Heart left ventricle (tissue), 16 donors: ENCODE measurements around the gene TPSD1. TPM values are rescaled to one million over a fixed set of nuclear protein-coding genes. Genes with fewer than 3 reads are reported as not detected.

Source experiments
- ATAC-seq, 4 donors: fragments of 200-7000 bp; cut with Tn5 transposase; one replicate each; pipeline ENCODE4 v1.9.1; 2020 to 2022; ENCODE audit warnings: moderate library complexity in 4 of 4, mild to moderate bottlenecking in 3 of 4, moderate number of reproducible peaks in 1 of 4
- DNase-seq, 5 donors: peaks; one replicate each; pipeline ENCODE4 v3.0.0-alpha.2; 2020
- H3K27ac ChIP-seq, 12 donors: fragments of 200-600 bp; sonication (generic) in 4 of 12; one replicate each; pipeline versions ENCODE4 v1.5.0 to v1.8.0; 2016 to 2022; ENCODE audit warnings: mild to moderate bottlenecking in 2 of 12
- H3K27me3 ChIP-seq, 9 donors: fragments of 200-600 bp; sonication (generic) in 2 of 9; one replicate each; pipeline versions ENCODE4 v1.5.1 to v1.8.0; 2016 to 2022; ENCODE audit warnings: mild to moderate bottlenecking in 3 of 9
- H3K36me3 ChIP-seq, 9 donors: fragments of 200-600 bp; sonication (generic) in 2 of 9; one replicate each; pipeline versions ENCODE4 v1.5.0 to v1.8.0; 2018 to 2022; ENCODE audit warnings: mild to moderate bottlenecking in 2 of 9
- H3K4me1 ChIP-seq, 12 donors: fragments of 200-600 bp; sonication (generic) in 4 of 12; one replicate each; pipeline versions ENCODE4 v1.5.0 to v1.8.0; 2016 to 2022; ENCODE audit warnings: mild to moderate bottlenecking in 3 of 12
- H3K4me3 ChIP-seq, 12 donors: fragments of 200-600 bp; sonication (generic) in 4 of 12; one replicate each; pipeline versions ENCODE4 v1.5.0 to v1.8.0; 2017 to 2022; ENCODE audit warnings: mild to moderate bottlenecking in 9 of 12, moderate library complexity in 4 of 12
- H3K9me3 ChIP-seq, 12 donors: fragments of 200-600 bp; sonication (generic) in 4 of 12; one replicate each; pipeline versions ENCODE4 v1.5.0 to v1.8.0; 2016 to 2022; ENCODE audit warnings: mild to moderate bottlenecking in 1 of 12
- CTCF ChIP-seq, 12 donors: fragments of 200-600 bp; sonication (generic) in 4 of 12; IDR thresholded peaks; one replicate each; pipeline versions ENCODE4 v1.5.0 to v1.8.0; 2018 to 2022; ENCODE audit warnings: antibody characterized with exemption in 12 of 12, mild to moderate bottlenecking in 5 of 12
- POLR2A ChIP-seq, 2 donors: fragments of 450-650 bp; IDR thresholded peaks; one replicate each; pipeline ENCODE4 v1.6.1; 2017; ENCODE audit warnings: antibody characterized with exemption in 2 of 2, mild to moderate bottlenecking in 2 of 2, moderate library complexity in 2 of 2
- WGBS, 4 donors: extraction: QIAGEN DNeasy Blood & Tissue Kit in 2 of 4; methylation state at CpG; one replicate each; pipeline versions ENCODE4 v1.1.5 to v1.1.7; 2013 to 2018; 5-methylcytosine and 5-hydroxymethylcytosine counted together
- intact Hi-C, 10 donors: fragments of 100-400 bp; cut with DNase I; formaldehyde crosslinking; loops; one replicate each; pipeline versions ENCODE4 v1.11.1 to v1.14.2; 2022
- polyA plus RNA-seq, 2 donors: library from polyadenylated mRNA; stranded (reverse); fragments of 200-250 nt; gene quantifications; one replicate each; pipeline ENCODE4 v1.2.3, GENCODE V29; 2013
- total RNA-seq, 9 donors: library from RNA; depleted of rRNA in 2 of 9; stranded (reverse); fragments of >200 nt in 2 of 9; fragmentation: NEBNext Ultra II Directional in 3 of 9; extraction: Animal tissue kit (Norgen Biotek cat#: 25700) in 3 of 9; gene quantifications; one replicate each; pipeline versions ENCODE4 v1.1.0 to v1.2.4, GENCODE V29; 2016 to 2023
- donor health status: ischemic (EF 13 %, LVEDD 7.1; RV severe dilation, severe dysfunction).
- donor health status: healthy with polysubstance abuse.
- donor health status: DM: no; HTN: yes; CAD: no.
- donor health status: DM: no; HTN: no; CAD: no.
- donor health status: ischemic (EF 25% LVEDD 6.9; RV normal size, moderate dysfunction).
- donor health status: ischemic (EF 25% LVEDD 5.7; RV mildly dilated, moderate dysfunction).
- donor health status: healthy.
- donor health status: DM: yes; HTN: yes; CAD: no.
- donor health status: ischemic (EF 35%, LVEDD 5.7; RV mildly dilated, moderate dysfunction).
- donor health status: nonischemic (EF 11% LVEDD 7.7; RV severe dilation, severe dysfunction).
- donor health status: DM: yes; HTN: yes; CAD: no.
- donor health status: PGD.
- donor health status: ischemic (EF 29% LVEDD 5.4; RV normal size, mild dysfunction).
- donor health status: nonischemic (EF 23%, LVEDD 6.1; RV moderate dilation, normal function).

TPSD1 gene
- total and polyA plus RNA-seq, 11 donors, result 0.17 to 0.38 TPM; not detected in 9

DNA sequence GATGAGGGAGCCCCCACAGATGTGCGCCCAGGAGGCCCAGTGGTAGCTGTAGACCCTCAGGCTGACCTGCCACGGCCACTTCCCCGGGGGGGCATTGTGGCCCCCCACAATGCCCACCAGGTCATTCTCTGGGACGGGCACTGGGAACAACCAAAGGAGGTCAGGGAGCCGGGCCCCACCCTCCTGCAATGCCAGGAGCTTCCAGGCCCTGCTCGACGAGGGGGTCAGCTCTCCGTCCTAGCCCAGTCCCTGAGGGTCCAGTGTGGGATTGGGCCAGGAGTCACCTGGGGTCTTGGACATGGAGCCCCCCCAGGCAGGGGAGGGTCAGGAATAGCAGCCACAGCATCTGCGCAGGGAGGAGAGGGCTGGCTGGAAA lies 7.0 kb downstream of the TPSD1 start:
- 80 to 91% (median 82%) methylated on average over 7 to 9 of the region's 9 CpGs for WGBS, 4 donors
- Histone ChIP-seq H3K4me3 (no peak overlapping the region), H3K27ac (no peak overlapping the region), H3K36me3 (no peaks in the 10 kb centered on the region), H3K9me3 (no peaks in the 10 kb centered on the region), H3K27me3 (peaks cover 4 to 52% (median 36%) of the 10 kb centered on the region in 9 donors), H3K4me1 (peaks cover 0 to 6% (median 0%) of the 10 kb centered on the region in 12 donors)
- no peak for ATAC-seq
- peak in 1 of 5 donors; percentile 14 for DNase-seq
- intact Hi-C loops, result no loop called here
- no peak for TF ChIP-seq CTCF (IDR thresholded peaks at IDR 0.05)
- no peak for TF ChIP-seq POLR2A (IDR thresholded peaks at IDR 0.05)

DNA sequence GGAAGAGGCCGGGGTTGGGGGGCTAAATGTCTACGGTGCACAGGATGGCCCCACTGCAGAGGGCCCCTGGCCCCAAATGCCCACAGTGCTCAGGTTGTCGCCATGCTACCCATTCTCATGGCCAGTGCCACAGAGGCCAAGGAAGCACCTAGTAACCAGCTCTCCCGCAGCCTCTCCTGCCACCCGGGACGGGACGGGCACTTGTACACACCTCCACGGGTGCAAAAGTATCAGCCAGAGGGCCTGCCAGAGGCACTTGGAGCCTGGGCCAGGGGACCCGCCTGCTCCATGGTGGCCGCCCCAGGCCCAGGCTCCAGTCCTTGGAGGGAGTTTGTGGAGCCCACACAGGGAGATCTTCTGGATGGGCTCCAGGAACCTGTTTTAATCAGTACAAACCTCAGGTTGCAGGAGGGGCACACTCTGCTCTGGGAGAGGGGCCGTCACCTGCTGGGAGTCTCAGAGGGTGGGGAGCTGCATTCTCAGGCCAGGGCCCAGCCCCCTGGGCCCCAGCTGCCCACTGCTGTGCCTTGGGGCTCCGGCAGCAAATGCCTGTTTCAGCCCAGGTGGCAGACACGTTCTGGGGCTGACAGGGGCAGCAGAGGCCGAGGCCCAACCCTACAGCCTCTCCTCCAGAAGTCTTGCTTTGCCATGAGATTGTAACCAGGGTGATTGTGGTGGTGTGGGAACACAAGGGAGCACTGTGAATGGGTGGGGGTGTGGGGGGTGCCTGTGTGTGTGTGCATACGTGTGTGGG lies 7.9 kb downstream of the TPSD1 start:
- Histone ChIP-seq H3K27me3 (peaks cover 4 to 47% (median 32%) of the 10 kb centered on the region in 9 donors), H3K36me3 (no peaks in the 10 kb centered on the region), H3K9me3 (no peaks in the 10 kb centered on the region), H3K4me1 (peaks cover 0 to 6% (median 0%) of the 10 kb centered on the region in 12 donors), H3K27ac (no peak overlapping the region), H3K4me3 (no peak overlapping the region)
- ATAC-seq, result no peak
- TF ChIP-seq CTCF (IDR thresholded peaks at IDR 0.05), result no peak
- no peak for TF ChIP-seq POLR2A (IDR thresholded peaks at IDR 0.05)
- 72 to 75% (median 74%) methylated on average over 11 to 15 of the region's 15 CpGs for WGBS, 4 donors
- intact Hi-C loops, result no loop called here
- DNase-seq, result peak in 2 of 5 donors; percentile 15 to 16

GRCh38 chr16:1264345-1265089 lies 8.6 kb downstream of the TPSD1 start:
- Histone ChIP-seq H3K27me3 (peaks cover 0 to 39% (median 27%) of the 10 kb centered on the region in 9 donors), H3K36me3 (no peaks in the 10 kb centered on the region), H3K4me1 (no peaks in the 10 kb centered on the region), H3K4me3 (no peak overlapping the region), H3K27ac (no peak overlapping the region), H3K9me3 (no peaks in the 10 kb centered on the region)
- ATAC-seq, result no peak
- intact Hi-C loops, result no loop called here
- peak in 1 of 5 donors; percentile 7 for DNase-seq
- WGBS, 4 donors, result 81 to 97% (median 93%) methylated on average over 16 of the region's 16 CpGs
- TF ChIP-seq CTCF (IDR thresholded peaks at IDR 0.05) (no peak), POLR2A (IDR thresholded peaks at IDR 0.05) (no peak)

DNA sequence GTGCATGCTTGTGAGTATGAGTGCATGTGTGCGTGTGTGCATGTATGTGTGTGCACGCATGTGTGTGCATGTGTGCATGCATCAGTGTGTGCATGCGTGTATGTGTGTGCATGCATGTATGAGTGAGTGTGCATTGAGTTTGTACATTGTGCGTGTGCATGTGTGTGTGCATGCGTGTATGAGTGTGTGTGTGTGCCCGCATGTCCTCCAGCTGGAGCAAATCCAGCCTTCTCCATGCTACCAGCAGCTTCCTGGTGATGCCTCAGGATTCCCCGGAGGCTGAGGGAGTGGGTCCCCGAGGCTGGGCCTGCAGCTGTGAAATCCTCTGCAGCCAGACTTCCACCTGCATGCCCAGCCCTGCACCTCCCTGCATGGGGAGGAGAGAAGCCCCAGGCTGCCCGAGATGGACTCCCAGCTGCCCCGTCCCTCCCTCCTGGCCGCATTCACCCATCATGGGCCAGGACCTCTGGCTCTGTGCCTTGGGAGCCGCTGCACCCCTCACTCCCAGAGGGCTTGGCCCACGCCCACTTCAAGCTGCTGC lies 9.3 kb downstream of the TPSD1 start:
- Histone ChIP-seq H3K9me3 (no peaks in the 10 kb centered on the region), H3K27me3 (peaks cover 0 to 33% (median 21%) of the 10 kb centered on the region in 9 donors), H3K4me3 (no peak overlapping the region), H3K27ac (no peak overlapping the region), H3K36me3 (no peaks in the 10 kb centered on the region), H3K4me1 (no peaks in the 10 kb centered on the region)
- intact Hi-C loops, result no loop called here
- 72 to 86% (median 81%) methylated on average over 13 of the region's 13 CpGs for WGBS, 4 donors
- DNase-seq (peak in 1 of 5 donors; percentile 9), ATAC-seq (no peak)
- TF ChIP-seq POLR2A (IDR thresholded peaks at IDR 0.05) (no peak), CTCF (IDR thresholded peaks at IDR 0.05) (no peak)
